Neuron (in vitro differentiated cells): ENCODE data around the gene RNF151.
A peak's percentile ranks its signal among the peaks of the same experiment; 100 is the strongest.
"Not testable (repeated sequence)": the region's sequence is repeated elsewhere in the genome, so short reads cannot be mapped to it uniquely, and the experiment has no call there.

ENCODE experiments used
- H2AFZ ChIP-seq: one replicate; pipeline ENCODE4 v1.6.1; 2013; ENCODE audit warnings: low read depth, mild to moderate bottlenecking, inconsistent platforms, low read length, moderate library complexity
- H3K27me3 ChIP-seq: one replicate; pipeline ENCODE4 v1.6.1; 2013; ENCODE audit warnings: low read length; ENCODE audit not compliant: insufficient read depth
- H3K36me3 ChIP-seq: one replicate; pipeline ENCODE4 v1.6.1; 2013; ENCODE audit warnings: low read length; ENCODE audit not compliant: insufficient read depth
- H3K4me1 ChIP-seq: one replicate; pipeline ENCODE4 v1.6.1; 2013; ENCODE audit warnings: low read length; ENCODE audit not compliant: insufficient read depth
- H3K4me3 ChIP-seq: 2 replicates; pipeline ENCODE4 v1.5.1; 2013; ENCODE audit warnings: mild to moderate bottlenecking, low read length, moderate library complexity
- H3K9me3 ChIP-seq: one replicate; pipeline ENCODE4 v1.6.1; 2013; ENCODE audit warnings: low read length

Gene RNF151

DNA sequence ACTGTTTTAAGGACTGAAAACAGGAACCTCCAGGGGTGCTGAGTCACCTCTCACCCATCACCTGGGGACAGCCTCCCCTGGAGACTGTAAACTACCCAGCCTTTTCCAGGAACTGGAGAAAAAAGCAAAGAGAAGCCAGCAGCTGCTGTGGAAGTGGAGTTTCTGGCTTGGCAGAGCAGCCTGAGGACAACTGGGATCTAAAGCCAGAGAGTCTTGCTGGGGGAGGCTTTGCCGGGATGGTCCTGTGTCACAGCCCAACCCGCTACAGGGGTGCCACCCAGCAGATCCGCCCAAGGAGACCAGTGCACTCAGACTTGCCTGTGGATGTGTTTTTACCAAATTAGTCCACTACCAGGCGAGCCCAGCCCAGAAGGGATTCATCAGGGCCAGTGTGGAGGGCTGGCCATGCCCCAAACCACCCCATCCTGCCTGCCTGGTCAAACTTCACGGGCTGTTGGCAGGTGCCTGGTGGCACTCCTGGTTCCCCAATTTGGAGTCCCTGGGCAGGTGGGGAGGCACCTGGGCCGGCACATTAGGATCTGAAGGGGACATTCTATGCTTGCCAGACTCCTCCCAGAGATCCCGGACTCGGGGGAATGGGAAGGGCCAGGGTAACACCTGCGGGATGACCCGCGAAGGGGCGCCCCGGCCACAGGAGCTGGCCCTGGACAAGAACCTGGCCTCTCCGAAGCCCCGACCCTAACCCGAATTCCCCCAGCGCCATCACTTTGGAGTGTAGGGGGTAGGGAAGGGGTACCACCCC is 24.4 kb upstream of the RNF151 start:
- no peak overlapping the region for H2AFZ ChIP-seq
- H3K4me1 ChIP-seq, result peaks cover 8% of the 10 kb centered on the region
- no peaks in the 10 kb centered on the region for H3K27me3 ChIP-seq
- peak overlapping the region; percentile 83 for H3K4me3 ChIP-seq
- H3K9me3 ChIP-seq, result no peaks in the 10 kb centered on the region
- peaks cover 20% of the 10 kb centered on the region for H3K36me3 ChIP-seq

DNA sequence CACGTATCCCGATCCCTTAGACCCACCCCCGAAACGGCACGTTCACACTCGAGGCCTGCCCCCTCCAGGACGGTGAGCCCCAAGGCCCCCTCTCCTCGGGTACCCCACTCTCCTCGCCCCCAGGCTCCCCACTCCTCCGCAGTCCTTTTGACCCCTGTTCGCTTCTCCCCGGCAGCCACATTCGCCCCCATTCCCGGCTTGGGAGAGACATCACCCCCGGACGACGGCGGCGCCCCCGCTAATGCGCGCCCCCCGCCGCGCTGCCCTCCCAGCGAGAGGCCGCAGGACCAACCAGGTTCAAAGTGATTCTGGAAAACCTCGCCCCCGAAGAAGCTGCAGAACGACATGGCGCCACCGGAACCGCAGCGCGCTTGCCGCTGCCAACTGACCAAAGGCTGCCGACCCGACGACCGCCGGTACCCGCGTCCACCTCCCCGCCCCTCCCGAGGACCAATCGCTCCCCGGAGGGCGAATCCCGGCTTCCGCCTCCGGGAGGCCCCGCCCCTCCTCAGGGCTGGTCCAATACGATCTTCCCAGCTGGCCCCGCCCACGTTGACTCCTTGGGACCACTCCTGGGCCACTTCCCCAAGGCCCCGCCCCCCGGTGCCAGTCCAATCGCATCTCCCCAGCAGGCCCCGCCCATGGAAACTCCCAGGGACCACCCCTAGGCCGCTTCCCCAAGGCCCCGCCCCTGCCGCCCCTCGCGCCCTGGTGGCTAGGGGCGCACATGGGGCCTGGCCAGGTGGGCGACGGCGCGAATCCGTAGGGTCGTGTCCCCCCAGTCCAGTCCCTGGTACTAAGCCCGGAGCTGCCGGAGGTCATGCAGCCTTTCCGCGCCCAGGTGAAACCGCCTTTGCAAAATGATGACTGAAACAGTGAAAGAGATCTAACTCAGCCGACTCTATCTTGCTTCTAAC is 23.6 kb upstream of the RNF151 start, which contains the start of gene MSRB1:
TSS of gene MSRB1 (minus strand) at position 390 of the 917 bp plus-strand sequence. CDS start at position 347, 43 bp downstream.
- H3K4me1 ChIP-seq, result peaks cover 8% of the 10 kb centered on the region
- no peaks in the 10 kb centered on the region for H3K9me3 ChIP-seq
- H3K36me3 ChIP-seq, result peaks cover 19% of the 10 kb centered on the region
- H3K4me3 ChIP-seq, result peak within 1 kb of the TSS; percentile 83
- no peaks in the 10 kb centered on the region for H3K27me3 ChIP-seq
- peak within 1 kb of the TSS; percentile 44 for H2AFZ ChIP-seq

DNA sequence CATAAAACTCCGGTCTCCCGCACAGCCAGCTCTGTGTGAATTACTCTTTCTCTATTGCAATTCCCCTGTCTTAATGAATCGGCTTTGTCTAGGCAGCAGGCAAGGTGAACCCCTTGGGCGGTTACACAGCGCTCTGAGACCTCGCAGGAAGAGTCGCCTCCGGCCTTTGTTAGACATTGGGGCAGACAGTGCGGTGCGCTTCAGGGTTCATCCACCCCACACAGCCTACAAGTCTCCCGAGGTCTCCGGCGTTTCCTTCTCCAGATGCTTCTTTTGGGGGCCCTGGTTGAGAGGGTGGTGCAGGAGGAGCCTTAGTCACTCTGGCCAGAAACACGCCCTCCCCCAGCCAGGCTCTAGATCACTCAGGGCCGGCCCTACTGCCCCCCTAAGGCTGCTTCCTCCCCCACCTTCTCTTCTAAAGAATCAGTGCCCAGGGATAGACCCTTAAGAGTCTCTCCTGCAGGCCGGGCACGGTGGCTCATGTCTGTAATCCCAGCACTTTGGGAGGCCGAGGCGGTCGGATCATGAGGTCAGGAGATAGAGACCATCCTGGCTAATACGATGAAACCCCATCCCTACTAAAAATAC is 21.9 kb upstream of the RNF151 start:
- H3K4me3 ChIP-seq, result no peak overlapping the region
- H2AFZ ChIP-seq, result no peak overlapping the region
- H3K9me3 ChIP-seq, result no peaks in the 10 kb centered on the region
- H3K36me3 ChIP-seq, result peaks cover 5% of the 10 kb centered on the region
- no peaks in the 10 kb centered on the region for H3K27me3 ChIP-seq
- H3K4me1 ChIP-seq, result peaks cover 8% of the 10 kb centered on the region

DNA sequence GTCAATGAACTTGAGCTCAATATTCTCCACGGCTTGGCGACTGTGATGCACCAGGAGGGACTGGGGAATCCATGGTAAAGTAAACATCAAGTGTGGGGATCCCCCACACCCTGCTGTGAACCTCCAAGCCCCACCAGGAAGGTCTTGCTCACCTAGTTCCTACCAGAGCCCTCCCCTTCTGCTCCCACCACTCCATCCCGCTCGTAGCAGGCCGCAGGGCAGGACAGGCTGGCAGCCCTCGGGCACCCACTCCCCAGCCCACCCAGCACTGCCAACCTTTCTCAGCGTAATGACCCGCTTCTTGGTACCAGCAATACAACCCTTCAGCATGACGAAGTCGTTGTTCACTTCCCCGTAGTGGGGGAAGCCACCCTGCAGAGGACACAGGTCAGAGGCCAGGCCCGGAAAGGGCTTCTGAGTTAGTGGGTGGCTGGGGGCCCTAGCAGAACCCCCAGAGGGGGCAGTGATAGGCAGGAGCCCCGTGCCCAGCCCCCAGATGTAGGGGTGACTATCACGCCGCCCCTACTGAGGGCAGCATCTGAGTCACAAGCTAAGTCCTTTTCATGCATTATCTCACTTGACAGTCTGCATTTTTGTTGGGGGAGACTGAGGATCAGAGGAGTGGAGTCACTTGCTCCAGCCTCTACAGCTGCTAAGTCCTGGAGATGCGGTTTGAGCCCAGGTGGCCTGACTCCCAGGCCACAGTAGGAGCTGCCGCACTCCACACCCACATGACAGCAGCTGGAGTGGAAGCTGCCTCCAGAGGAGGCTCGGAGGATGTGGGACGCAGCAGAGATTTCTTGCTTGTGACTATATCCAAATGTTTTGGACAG is 20.9 kb upstream of the RNF151 start:
- no peaks in the 10 kb centered on the region for H3K27me3 ChIP-seq
- peaks cover 8% of the 10 kb centered on the region for H3K4me1 ChIP-seq
- no peaks in the 10 kb centered on the region for H3K36me3 ChIP-seq
- H3K9me3 ChIP-seq, result no peaks in the 10 kb centered on the region
- no peak overlapping the region for H2AFZ ChIP-seq
- H3K4me3 ChIP-seq, result no peak overlapping the region

DNA sequence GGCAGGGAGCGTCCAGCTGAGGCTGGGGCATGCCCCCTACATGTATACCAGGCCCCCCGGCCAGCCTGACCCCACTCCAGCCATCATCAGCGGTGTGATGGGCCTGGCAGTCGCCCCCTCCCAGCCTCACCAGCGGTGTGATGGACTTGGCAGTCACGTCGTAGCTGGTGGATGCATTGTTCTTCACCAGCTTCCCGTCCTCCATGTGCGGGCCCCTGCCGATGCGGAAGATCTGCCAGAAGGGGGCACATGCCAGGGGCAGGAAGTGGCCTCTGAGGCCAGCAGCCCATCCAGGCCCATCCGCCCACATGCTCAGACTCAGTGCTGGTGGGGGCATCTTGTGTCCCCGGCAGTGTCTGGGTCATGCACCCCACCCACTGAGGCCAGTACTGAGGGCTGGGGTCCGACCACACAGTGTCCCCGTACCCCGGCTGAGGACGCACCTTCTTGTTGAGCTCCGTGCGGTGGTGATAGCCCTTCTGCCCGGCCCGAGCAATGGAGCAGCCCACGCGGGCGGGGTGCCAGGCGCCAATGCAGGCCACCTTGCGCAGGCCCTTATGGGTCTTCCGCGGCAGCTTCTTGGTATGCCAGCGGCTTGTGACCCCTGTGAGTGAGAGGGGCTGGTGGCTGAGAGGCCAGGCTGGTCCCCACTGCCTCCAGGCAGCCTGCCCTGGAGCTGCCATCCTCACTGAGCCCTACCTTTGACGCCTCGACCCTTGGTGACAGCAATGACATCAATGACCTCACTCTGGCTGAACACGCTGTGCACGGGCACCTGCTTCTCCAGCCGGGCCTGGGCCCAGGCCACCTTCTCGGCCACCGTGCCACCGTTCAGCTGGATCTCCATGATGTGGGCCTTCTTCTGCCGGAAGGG is 19.9 kb upstream of the RNF151 start:
- Histone ChIP-seq H2AFZ (no peak overlapping the region), H3K36me3 (no peaks in the 10 kb centered on the region), H3K4me1 (peaks cover 7% of the 10 kb centered on the region), H3K9me3 (no peaks in the 10 kb centered on the region), H3K27me3 (no peaks in the 10 kb centered on the region), H3K4me3 (no peak overlapping the region)

DNA sequence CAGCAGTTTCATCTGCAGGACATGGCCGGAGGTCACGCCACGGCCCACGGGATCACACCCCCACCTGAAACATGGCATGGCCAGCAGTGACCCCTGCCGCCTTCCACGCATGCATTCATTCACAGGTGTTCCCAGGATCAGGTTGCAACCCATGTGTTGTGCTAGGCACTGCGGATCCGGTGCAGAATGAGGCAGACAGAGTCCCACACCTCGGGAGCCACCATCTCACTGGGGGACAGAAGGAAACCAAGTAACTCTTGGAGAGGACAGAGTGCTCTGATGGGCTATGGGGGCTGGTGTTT is 19.3 kb upstream of the RNF151 start:
- Histone ChIP-seq H3K27me3 (no peaks in the 10 kb centered on the region), H3K4me1 (peaks cover 2% of the 10 kb centered on the region), H3K9me3 (no peaks in the 10 kb centered on the region)

DNA sequence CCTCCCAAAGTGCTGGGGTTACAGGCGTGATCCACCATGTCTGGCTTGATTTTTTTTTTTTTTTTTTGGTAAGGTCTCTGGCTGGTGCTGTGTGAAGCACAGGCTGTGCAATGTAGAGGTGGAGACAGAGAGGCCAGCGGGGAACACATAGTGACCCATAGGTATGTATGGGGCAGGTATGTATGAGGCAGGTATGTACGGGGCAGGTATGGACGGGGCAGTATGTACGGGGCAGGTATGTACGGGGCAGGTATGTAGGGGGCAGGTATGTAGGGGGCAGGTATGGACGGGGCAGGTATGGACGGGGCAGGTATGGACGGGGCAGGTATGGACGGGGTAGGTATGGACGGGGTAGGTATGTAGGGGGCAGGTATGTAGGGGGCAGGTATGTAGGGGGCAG is 17.1 kb upstream of the RNF151 start:
- no peaks in the 10 kb centered on the region for H3K4me1 ChIP-seq
- H2AFZ ChIP-seq, result no peak overlapping the region
- no peaks in the 10 kb centered on the region for H3K27me3 ChIP-seq
- H3K9me3 ChIP-seq, result no peaks in the 10 kb centered on the region
- no peak overlapping the region for H3K4me3 ChIP-seq
- H3K36me3 ChIP-seq, result no peaks in the 10 kb centered on the region

More for the DNA sequence above, 19.3 kb upstream of the RNF151 start:
- Histone ChIP-seq H2AFZ (no peak overlapping the region), H3K4me3 (no peak overlapping the region), H3K36me3 (no peaks in the 10 kb centered on the region)

DNA sequence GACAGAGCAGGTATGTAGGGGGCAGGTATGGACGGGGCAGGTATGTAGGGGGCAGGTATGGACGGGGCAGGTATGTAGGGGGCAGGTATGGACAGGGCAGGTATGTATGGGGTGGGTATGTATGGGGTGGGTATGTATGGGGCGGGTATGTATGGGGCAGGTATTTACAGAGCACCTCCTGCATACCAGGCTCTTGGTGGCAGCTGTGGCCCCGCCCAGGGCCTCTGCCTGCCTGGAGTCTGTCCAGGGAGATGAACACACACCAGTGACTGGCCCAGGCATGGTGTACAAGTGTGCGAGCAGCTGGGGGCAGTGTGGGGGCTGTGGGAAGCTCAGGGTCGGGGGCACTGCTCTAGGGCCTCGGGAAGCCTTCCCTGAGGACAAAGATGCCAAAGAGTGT is 16.6 kb upstream of the RNF151 start:
- no peaks in the 10 kb centered on the region for H3K36me3 ChIP-seq

DNA sequence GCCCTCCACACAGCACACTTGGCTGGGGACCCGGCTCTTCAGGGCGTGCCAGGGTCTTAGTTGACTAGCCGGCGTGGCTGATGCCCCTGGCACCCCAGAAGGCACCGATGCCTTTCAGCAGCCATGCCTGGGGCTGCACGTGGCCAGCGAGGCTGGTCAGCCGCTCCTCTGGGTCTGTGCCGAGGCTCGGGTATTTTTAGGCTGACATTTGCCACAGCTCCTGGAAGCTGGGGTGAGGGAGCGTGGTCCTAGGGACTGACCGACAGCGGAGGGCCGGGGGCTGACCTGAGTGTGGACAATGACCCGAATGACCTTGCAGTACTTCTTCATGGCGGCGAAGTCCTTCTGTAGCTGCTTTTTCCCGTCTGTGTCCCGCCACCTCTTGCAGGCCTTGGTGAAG is 16.1 kb upstream of the RNF151 start:
- Histone ChIP-seq H3K27me3 (no peaks in the 10 kb centered on the region), H3K9me3 (no peaks in the 10 kb centered on the region), H3K36me3 (no peaks in the 10 kb centered on the region), H3K4me3 (no peak overlapping the region), H2AFZ (no peak overlapping the region), H3K4me1 (no peaks in the 10 kb centered on the region)

More for the DNA sequence above, 16.6 kb upstream of the RNF151 start:
- Histone ChIP-seq H3K9me3 (no peaks in the 10 kb centered on the region), H3K4me1 (no peaks in the 10 kb centered on the region), H2AFZ (no peak overlapping the region), H3K4me3 (no peak overlapping the region), H3K27me3 (no peaks in the 10 kb centered on the region)

DNA sequence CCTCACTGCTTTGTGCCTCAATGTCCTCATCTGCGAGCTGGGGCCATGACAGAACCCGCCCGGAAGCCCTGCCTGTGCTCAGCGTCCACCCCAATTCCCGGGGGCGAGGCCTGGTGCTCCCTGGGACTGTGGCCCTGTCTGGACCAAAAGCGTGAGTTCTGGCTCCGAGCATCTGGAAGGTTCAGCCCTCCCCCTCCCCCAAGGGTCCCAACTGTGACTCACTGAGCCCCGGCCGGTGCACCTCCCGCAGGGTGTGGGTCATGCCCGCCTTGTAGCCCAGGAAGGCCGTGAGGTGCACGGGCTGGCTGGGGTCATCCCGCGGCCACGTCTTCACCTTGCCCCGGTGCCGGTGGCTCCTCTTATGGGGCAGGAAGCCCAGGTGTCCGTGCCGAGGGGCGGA is 12.9 kb upstream of the RNF151 start:
- Histone ChIP-seq H3K9me3 (no peaks in the 10 kb centered on the region), H2AFZ (no peak overlapping the region), H3K4me1 (no peaks in the 10 kb centered on the region), H3K36me3 (no peaks in the 10 kb centered on the region), H3K27me3 (no peaks in the 10 kb centered on the region), H3K4me3 (no peak overlapping the region)

DNA sequence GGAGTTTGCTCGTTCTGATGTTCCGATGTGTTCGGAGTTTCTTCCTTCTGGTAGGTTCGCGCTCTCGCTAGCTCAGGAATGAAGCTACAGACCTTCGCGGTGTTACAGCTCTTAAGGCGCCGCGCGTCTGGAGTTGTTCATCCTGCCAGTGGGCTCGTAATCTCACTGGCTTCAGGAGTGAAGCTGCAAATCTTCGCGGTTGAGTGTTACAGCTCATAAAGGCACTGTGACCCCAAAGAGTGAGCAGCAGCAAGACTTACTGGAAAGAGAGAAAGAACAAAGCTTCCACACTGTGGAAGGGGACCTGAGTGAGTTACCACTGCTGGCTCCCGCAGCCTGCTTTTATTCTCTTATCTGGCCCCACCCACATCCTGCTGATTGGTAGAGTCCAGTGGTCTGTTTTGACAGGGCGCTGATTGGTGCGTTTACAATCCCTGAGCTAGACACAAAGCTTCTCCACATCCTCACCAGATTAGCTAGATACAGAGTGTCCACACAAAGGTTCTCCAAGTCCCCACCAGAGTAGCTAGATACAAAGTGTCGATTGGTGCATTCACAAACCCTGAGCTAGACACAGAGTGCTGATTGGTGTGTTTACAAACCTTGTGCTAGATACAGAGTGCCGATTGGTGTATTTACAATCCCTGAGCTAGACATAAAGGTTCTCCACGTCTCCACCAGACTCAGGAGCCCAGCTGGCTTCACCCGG is 9.1 kb upstream of the RNF151 start:
- H2AFZ ChIP-seq, H3K4me3 ChIP-seq, H3K9me3 ChIP-seq, H3K27me3 ChIP-seq: not testable (repeated sequence)
- Histone ChIP-seq H3K36me3 (peaks cover 14% of the 10 kb centered on the region), H3K4me1 (peaks cover 13% of the 10 kb centered on the region)
